Measurements from ENCODE around the gene NUP188. TPM values are rescaled to one million over a fixed set of nuclear protein-coding genes. Genes with fewer than 3 reads are reported as not detected.

NUP188 gene
- total RNA-seq, 1 donor from 2014 or later, result 49.6 TPM

GRCh38 chr9:128901379-128901778, 46.1 kb upstream of the NUP188 start:
- Histone ChIP-seq H3K4me3 (no peak overlapping the region), H3K27me3 (no peaks in the 10 kb centered on the region), H3K4me1 (peaks cover 34% of the 10 kb centered on the region), H3K27ac (peak overlapping the region; percentile 74), H3K36me3 (peaks cover 19% of the 10 kb centered on the region), H3K9me3 (no peaks in the 10 kb centered on the region)
- intact Hi-C loops (cut with DNase I), result no loop called here
- DNase-seq (no peak), ATAC-seq (no peak)
- TF ChIP-seq CTCF (IDR thresholded peaks at IDR 0.05), result no peak

DNA sequence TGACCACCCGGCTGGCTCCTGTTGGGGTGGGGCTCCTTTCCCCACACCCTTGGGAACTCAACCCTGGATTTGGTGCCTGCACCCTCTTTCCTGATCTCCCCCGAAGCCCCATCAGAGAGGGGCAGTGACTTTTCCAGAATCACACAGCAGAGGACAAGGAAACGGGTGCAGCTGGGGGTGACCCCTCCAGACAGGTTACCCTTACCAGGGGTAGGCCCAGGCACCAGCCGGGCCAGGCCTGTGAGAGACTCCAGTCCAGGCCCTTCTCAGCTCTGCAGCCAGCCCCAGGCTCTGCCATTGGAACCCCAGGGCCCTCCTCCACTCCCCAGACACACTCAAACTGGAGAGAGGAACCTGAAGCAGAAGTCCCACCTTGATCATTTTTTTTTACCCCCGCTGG, 45.7 kb upstream of the NUP188 start:
- peaks cover 34% of the 10 kb centered on the region for H3K4me1 ChIP-seq
- peak overlapping the region; percentile 74 for H3K27ac ChIP-seq
- no peak overlapping the region for H3K4me3 ChIP-seq
- intact Hi-C loops (cut with DNase I), result no loop called here
- H3K36me3 ChIP-seq, result peaks cover 16% of the 10 kb centered on the region
- no peak for TF ChIP-seq CTCF (IDR thresholded peaks at IDR 0.05)
- ATAC-seq (no peak), DNase-seq (no peak)
- no peaks in the 10 kb centered on the region for H3K9me3 ChIP-seq
- H3K27me3 ChIP-seq, result no peaks in the 10 kb centered on the region

DNA sequence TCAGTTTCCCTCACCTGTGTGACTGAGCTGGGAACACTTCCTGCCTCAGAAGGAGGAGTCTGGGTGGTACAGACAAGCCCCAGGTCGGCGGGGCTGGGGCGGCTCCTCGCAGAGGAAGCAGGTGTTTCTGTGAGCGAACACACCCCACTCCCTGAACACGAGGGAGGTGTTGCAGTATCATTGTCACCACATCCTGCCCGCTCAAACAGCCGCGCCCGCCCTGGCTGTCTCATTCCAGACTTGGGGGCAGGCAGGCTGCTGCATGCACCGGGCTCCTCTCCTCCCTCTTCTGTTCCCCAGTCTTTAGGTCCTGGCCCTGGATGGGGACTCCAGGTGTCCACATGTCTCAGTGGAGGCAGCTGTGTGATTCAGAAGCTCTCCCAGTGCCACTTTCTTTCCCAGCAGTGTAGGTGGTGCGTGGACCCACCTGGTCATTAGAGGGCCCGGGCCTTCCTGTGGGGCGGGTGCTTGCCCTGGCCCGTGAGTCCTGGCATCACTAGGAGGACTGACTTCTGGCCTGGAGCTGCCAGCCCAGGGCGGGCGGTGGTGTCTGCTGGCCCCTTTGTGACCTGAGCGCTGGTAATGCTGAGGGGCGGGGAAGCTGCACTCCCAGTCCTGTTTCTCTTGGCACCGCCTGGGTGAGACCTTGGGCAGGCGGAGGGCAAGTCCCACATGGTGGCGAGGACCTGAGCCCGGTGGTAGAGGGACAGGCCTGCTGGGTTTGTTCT, 45.0 kb upstream of the NUP188 start:
- Histone ChIP-seq H3K9me3 (no peaks in the 10 kb centered on the region), H3K27me3 (no peaks in the 10 kb centered on the region), H3K27ac (peak overlapping the region; percentile 74), H3K4me1 (peaks cover 32% of the 10 kb centered on the region), H3K36me3 (peaks cover 15% of the 10 kb centered on the region), H3K4me3 (no peak overlapping the region)
- no peak for DNase-seq
- intact Hi-C loops (cut with DNase I), result no loop called here
- TF ChIP-seq CTCF (IDR thresholded peaks at IDR 0.05), result no peak
- ATAC-seq, result peak; percentile 62

DNA sequence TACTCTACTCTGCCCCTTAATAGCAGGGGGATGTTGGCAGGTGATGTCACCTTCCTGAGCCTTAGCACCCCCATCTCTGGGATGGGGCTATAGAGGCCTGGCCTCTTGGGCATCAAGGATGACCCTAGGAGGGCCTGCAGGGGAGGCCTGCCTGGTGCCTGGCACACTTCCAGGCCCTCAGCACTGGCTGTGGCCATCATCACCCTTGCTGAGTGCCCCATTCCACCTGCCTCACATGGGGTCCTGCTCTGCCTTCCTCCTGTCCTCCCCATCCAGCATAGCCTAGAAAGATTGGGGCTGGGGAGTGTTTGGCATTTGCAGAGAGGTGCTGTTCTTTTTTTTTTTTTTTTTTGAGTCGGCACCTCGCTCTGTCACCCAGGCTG, 44.4 kb upstream of the NUP188 start:
- no peak for ATAC-seq
- peak overlapping the region; percentile 74 for H3K27ac ChIP-seq
- peaks cover 18% of the 10 kb centered on the region for H3K36me3 ChIP-seq
- H3K27me3 ChIP-seq, result no peaks in the 10 kb centered on the region
- peaks cover 29% of the 10 kb centered on the region for H3K4me1 ChIP-seq
- H3K4me3 ChIP-seq, result no peak overlapping the region
- no peak for DNase-seq
- TF ChIP-seq CTCF (IDR thresholded peaks at IDR 0.05), result no peak
- intact Hi-C loops (cut with DNase I), result no loop called here
- H3K9me3 ChIP-seq, result no peaks in the 10 kb centered on the region

GRCh38 chr9:128903871-128904620, 43.5 kb upstream of the NUP188 start:
- no peak for TF ChIP-seq CTCF (IDR thresholded peaks at IDR 0.05)
- no peaks in the 10 kb centered on the region for H3K9me3 ChIP-seq
- no peaks in the 10 kb centered on the region for H3K27me3 ChIP-seq
- DNase-seq (no peak), ATAC-seq (no peak)
- H3K27ac ChIP-seq, result no peak overlapping the region
- peaks cover 27% of the 10 kb centered on the region for H3K4me1 ChIP-seq
- peaks cover 22% of the 10 kb centered on the region for H3K36me3 ChIP-seq
- intact Hi-C loops (cut with DNase I), result no loop called here
- no peak overlapping the region for H3K4me3 ChIP-seq
